Measurements from ENCODE around the gene PTPRG. TPM values are rescaled to one million over a fixed set of nuclear protein-coding genes. Genes with fewer than 3 reads are reported as not detected.

PTPRG gene
- total RNA-seq, 1 donor from 2014 or later: 0.22 TPM

GRCh38 chr3:62319570-62320243 is 758.3 kb downstream of the PTPRG start:
- Mint-ChIP-seq H3K4me3 (peak overlapping the region; percentile 88), H3K4me1 (peaks cover 11% of the 10 kb centered on the region), H3K36me3 (ENCODE audit: low read depth) (no peaks in the 10 kb centered on the region), H3K27ac (peak overlapping the region; percentile 68), H3K27me3 (peaks cover 10% of the 10 kb centered on the region), H3K9me3 (peaks cover 4% of the 10 kb centered on the region)
- TF ChIP-seq CTCF (IDR thresholded peaks at IDR 0.05): no peak
- DNase-seq (no peak), ATAC-seq (ENCODE audit: low read depth) (no peak)
- ChIA-PET POLR2A (no interaction called here), CTCF (no interaction called here)
- intact Hi-C loops (cut with micrococcal nuclease): no loop called here

GRCh38 chr3:62323241-62323640 is 761.9 kb downstream of the PTPRG start:
- intact Hi-C loops (cut with micrococcal nuclease): no loop called here
- DNase-seq (no peak), ATAC-seq (ENCODE audit: low read depth) (no peak)
- no peak overlapping the region for H3K27ac Mint-ChIP-seq
- no peak for TF ChIP-seq CTCF (IDR thresholded peaks at IDR 0.05)
- no peak overlapping the region for H3K4me3 Mint-ChIP-seq
- peaks cover 7% of the 10 kb centered on the region for H3K4me1 Mint-ChIP-seq
- POLR2A ChIA-PET: no interaction called here
- peaks cover 2% of the 10 kb centered on the region for H3K27me3 Mint-ChIP-seq
- no peaks in the 10 kb centered on the region for H3K36me3 Mint-ChIP-seq (ENCODE audit: low read depth)
- H3K9me3 Mint-ChIP-seq: no peaks in the 10 kb centered on the region
- CTCF ChIA-PET: interaction anchor here (0.9 kb wide), 1 partner anchor 9 kb away, joined by 4 read pairs; no protein-coding TSS in a partner anchor

- H3K36me3 Mint-ChIP-seq (ENCODE audit: low read depth): no peaks in the 10 kb centered on the region
- TF ChIP-seq CTCF (IDR thresholded peaks at IDR 0.05): no peak
- H3K4me3 Mint-ChIP-seq: no peak overlapping the region
- ATAC-seq (ENCODE audit: low read depth): no peak
- intact Hi-C loops (cut with micrococcal nuclease): no loop called here
- DNase-seq: no peak
- H3K27me3 Mint-ChIP-seq: peaks cover under 1% of the 10 kb centered on the region
- ChIA-PET CTCF (no interaction called here), POLR2A (no interaction called here)
- H3K4me1 Mint-ChIP-seq: no peaks in the 10 kb centered on the region
- no peak overlapping the region for H3K27ac Mint-ChIP-seq
- no peaks in the 10 kb centered on the region for H3K9me3 Mint-ChIP-seq
Measured at GRCh38 chr3:62325896-62326295, 764.5 kb downstream of the PTPRG start.

- Mint-ChIP-seq H3K4me1 (no peaks in the 10 kb centered on the region), H3K4me3 (no peak overlapping the region), H3K27me3 (no peaks in the 10 kb centered on the region), H3K27ac (no peak overlapping the region), H3K9me3 (no peaks in the 10 kb centered on the region), H3K36me3 (ENCODE audit: low read depth) (peaks cover 2% of the 10 kb centered on the region)
- intact Hi-C loops (cut with micrococcal nuclease): loop anchor here (5.0 kb wide), 1 partner anchor 227 kb away; no protein-coding TSS in a partner anchor
- ATAC-seq (ENCODE audit: low read depth) (no peak), DNase-seq (no peak)
- ChIA-PET POLR2A (no interaction called here), CTCF (interaction anchor here (1.3 kb wide), 1 partner anchor 1488 kb away, joined by 3 read pairs; the partner anchor contains the start of gene C3orf49)
- TF ChIP-seq CTCF (IDR thresholded peaks at IDR 0.05): no peak
Measured at GRCh38 chr3:62329971-62330370, 768.6 kb downstream of the PTPRG start.

GRCh38 chr3:62332017-62332416 is 770.6 kb downstream of the PTPRG start:
- Mint-ChIP-seq H3K4me3 (no peak overlapping the region), H3K4me1 (no peaks in the 10 kb centered on the region), H3K27ac (no peak overlapping the region), H3K9me3 (no peaks in the 10 kb centered on the region), H3K27me3 (no peaks in the 10 kb centered on the region), H3K36me3 (ENCODE audit: low read depth) (peaks cover 2% of the 10 kb centered on the region)
- CTCF ChIA-PET: interaction anchor here (0.9 to 1.0 kb wide), 2 partner anchors 9 to 1486 kb away, joined by 4 read pairs; partner anchors contain the start of gene C3orf49
- TF ChIP-seq CTCF (IDR thresholded peaks at IDR 0.05): no peak
- ATAC-seq (ENCODE audit: low read depth): no peak
- DNase-seq: no peak
- intact Hi-C loops (cut with micrococcal nuclease): loop anchor here (5.0 kb wide), 1 partner anchor 225 kb away; no protein-coding TSS in a partner anchor
- POLR2A ChIA-PET: no interaction called here

Measured in activated B cell treated with CpG ODN at 0.5 μM for 24 hours (primary cell).